OCI-LY7 (cell line): ENCODE data around the gene MS4A6E.

ENCODE experiments used
- EZH2phosphoT487 ChIP-seq: fragments of 200-600 bp; sonication (generic); IDR thresholded peaks from 2 replicates; pipeline ENCODE4 v1.6.1; 2018; ENCODE audit warnings: low read depth, borderline replicate concordance, mild to moderate bottlenecking, mixed run types, antibody characterized with exemption, low read length, moderate library complexity, mixed read lengths
- TF ChIP-seq, protein P1 (sequence below): fragments of 200-600 bp; sonication (generic); conservative IDR thresholded peaks from 2 replicates; pipeline ENCODE4 v1.5.1; 2014; ENCODE audit warnings: mild to moderate bottlenecking, antibody characterized with exemption, low read length, moderate library complexity, mixed read lengths

DNA sequence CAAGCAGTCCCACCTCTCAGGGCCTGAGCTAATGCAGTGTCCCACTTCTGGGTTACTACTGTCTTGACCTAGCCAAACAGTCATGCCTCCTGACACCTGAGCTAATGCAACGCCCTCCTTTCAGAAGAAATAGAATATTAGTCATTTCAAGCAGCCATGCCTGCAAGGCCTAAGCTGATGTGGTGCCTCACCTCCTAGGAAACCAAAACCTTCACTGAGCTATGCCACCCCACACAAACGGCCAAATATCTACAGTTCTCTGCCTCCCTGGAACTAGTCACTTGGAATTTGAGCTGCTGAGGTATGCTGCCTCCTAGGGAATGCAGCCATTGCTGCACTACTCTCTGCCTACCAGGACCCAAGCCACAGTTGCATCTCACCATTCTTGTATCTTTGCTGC, 8.3 kb upstream of the MS4A6E start:
- TF ChIP-seq, protein P1, sequence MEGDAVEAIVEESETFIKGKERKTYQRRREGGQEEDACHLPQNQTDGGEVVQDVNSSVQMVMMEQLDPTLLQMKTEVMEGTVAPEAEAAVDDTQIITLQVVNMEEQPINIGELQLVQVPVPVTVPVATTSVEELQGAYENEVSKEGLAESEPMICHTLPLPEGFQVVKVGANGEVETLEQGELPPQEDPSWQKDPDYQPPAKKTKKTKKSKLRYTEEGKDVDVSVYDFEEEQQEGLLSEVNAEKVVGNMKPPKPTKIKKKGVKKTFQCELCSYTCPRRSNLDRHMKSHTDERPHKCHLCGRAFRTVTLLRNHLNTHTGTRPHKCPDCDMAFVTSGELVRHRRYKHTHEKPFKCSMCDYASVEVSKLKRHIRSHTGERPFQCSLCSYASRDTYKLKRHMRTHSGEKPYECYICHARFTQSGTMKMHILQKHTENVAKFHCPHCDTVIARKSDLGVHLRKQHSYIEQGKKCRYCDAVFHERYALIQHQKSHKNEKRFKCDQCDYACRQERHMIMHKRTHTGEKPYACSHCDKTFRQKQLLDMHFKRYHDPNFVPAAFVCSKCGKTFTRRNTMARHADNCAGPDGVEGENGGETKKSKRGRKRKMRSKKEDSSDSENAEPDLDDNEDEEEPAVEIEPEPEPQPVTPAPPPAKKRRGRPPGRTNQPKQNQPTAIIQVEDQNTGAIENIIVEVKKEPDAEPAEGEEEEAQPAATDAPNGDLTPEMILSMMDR = no peak
- TF ChIP-seq EZH2phosphoT487 = no peak
